GF-D8 (cell line): ENCODE measurements around the gene TRIM71.

Experiments
- DNase-seq: peaks from one replicate; lab custom pipeline; 2025; lab: John Stamatoyannopoulos, UW

Gene TRIM71

GRCh38 chr3:32866533-32866932 is 48.7 kb downstream of the TRIM71 start:
- DNase-seq = no peak

- DNase-seq = no peak
Measured at GRCh38 chr3:32867954-32868353, 50.2 kb downstream of the TRIM71 start.

GRCh38 chr3:32868719-32869512 is 51.1 kb downstream of the TRIM71 start:
- DNase-seq = no peak

GRCh38 chr3:32869513-32870047 is 51.8 kb downstream of the TRIM71 start:
- no peak for DNase-seq

- DNase-seq = no peak
Measured at GRCh38 chr3:32870373-32871095, 52.7 kb downstream of the TRIM71 start.

- no peak for DNase-seq
Measured at GRCh38 chr3:32871273-32871672, 53.5 kb downstream of the TRIM71 start.

- DNase-seq = no peak
Measured at GRCh38 chr3:32872487-32873382, 54.9 kb downstream of the TRIM71 start.

- DNase-seq = no peak
Measured at GRCh38 chr3:32873531-32874130, 55.8 kb downstream of the TRIM71 start.

- DNase-seq = no peak
Measured at GRCh38 chr3:32876920-32877319, 59.1 kb downstream of the TRIM71 start.

- DNase-seq = no peak
Measured at GRCh38 chr3:32877598-32877997, 59.8 kb downstream of the TRIM71 start.

- no peak for DNase-seq
Measured at GRCh38 chr3:32880225-32880624, 62.4 kb downstream of the TRIM71 start.

GRCh38 chr3:32881624-32882023 is 63.8 kb downstream of the TRIM71 start:
- no peak for DNase-seq

GRCh38 chr3:32882189-32882588 is 64.4 kb downstream of the TRIM71 start:
- DNase-seq = no peak

GRCh38 chr3:32882603-32883025 is 64.8 kb downstream of the TRIM71 start:
- no peak for DNase-seq

GRCh38 chr3:32883817-32884216 is 66.0 kb downstream of the TRIM71 start:
- no peak for DNase-seq

GRCh38 chr3:32884591-32884990 is 66.8 kb downstream of the TRIM71 start:
- no peak for DNase-seq

- no peak for DNase-seq
Measured at GRCh38 chr3:32885283-32885901, 67.6 kb downstream of the TRIM71 start.

GRCh38 chr3:32886296-32886695 is 68.5 kb downstream of the TRIM71 start:
- DNase-seq = no peak

GRCh38 chr3:32886911-32887310 is 69.1 kb downstream of the TRIM71 start:
- DNase-seq = no peak

- DNase-seq = no peak
Measured at GRCh38 chr3:32888739-32889138, 70.9 kb downstream of the TRIM71 start.
